Right lobe of liver (tissue), 6 donors: ENCODE measurements around the gene THAP7. TPM values are rescaled to one million over a fixed set of nuclear protein-coding genes. Genes with fewer than 3 reads are reported as not detected.
A peak's percentile ranks its signal among the peaks of the same experiment; 100 is the strongest.

Experiments used
- ATAC-seq, 4 donors: fragments of 200-7000 bp; cut with Tn5 transposase; one replicate each; pipeline ENCODE4 v1.9.1; 2020; ENCODE audit warnings: mild to moderate bottlenecking in 4 of 4, moderate library complexity in 4 of 4
- DNase-seq, 3 donors: peaks; one replicate each; pipeline ENCODE4 v3.0.0-alpha.2; 2020
- H3K27ac ChIP-seq, 3 donors: fragments of 200-600 bp; one replicate each; pipeline ENCODE4 v1.8.0; 2022
- H3K27me3 ChIP-seq, 2 donors: fragments of 200-600 bp; one replicate each; pipeline ENCODE4 v1.8.0; 2022
- H3K36me3 ChIP-seq, 4 donors: fragments of 200-600 bp; sonication (generic) in 1 of 4; one replicate each; pipeline versions ENCODE4 v1.5.1 to v1.8.0; 2017 to 2022; ENCODE audit warnings: control low read depth in 1 of 4
- H3K4me1 ChIP-seq, 4 donors: fragments of 200-600 bp; sonication (generic) in 1 of 4; one replicate each; pipeline versions ENCODE4 v1.5.1 to v1.8.0; 2017 to 2022; ENCODE audit warnings: control low read depth in 1 of 4
- H3K4me3 ChIP-seq, 3 donors: fragments of 200-600 bp; one replicate each; pipeline ENCODE4 v1.8.0; 2022
- H3K9me3 ChIP-seq, 4 donors: fragments of 200-600 bp; sonication (generic) in 1 of 4; one replicate each; pipeline versions ENCODE4 v1.5.1 to v1.8.0; 2017 to 2022; ENCODE audit warnings: control low read depth in 1 of 4
- CTCF ChIP-seq, 4 donors: fragments of 200-600 bp in 3 of 4; fragments of 450-650 bp in 1 of 4; IDR thresholded peaks; one replicate each; pipeline versions ENCODE4 v1.5.1 to v1.8.0; 2016 to 2022; ENCODE audit warnings: antibody characterized with exemption in 4 of 4, mild to moderate bottlenecking in 2 of 4
- POLR2A ChIP-seq: fragments of 450-650 bp; IDR thresholded peaks from one replicate; pipeline ENCODE4 v1.6.1; 2017; ENCODE audit warnings: antibody characterized with exemption, mild to moderate bottlenecking
- WGBS: methylation state at CpG from one replicate; pipeline ENCODE4 v1.1.6; 2018; ENCODE audit warnings: low coverage, low lambda C conversion rate; ENCODE audit not compliant: insufficient coverage; ENCODE audit errors: missing lambda C conversion rate; 5-methylcytosine and 5-hydroxymethylcytosine counted together
- intact Hi-C, 2 donors: fragments of 100-400 bp; cut with DNase I; formaldehyde crosslinking; loops; one replicate each; pipeline versions ENCODE4 v1.11.2 to v1.14.1; 2022
- total RNA-seq, 6 experiments: library from RNA; depleted of rRNA in 2 of 6; stranded (reverse); fragments of >200 nt in 2 of 6; fragmentation: NEBNext Ultra II Directional in 3 of 6; extraction: Animal tissue kit (Norgen Biotek cat#: 25700) in 3 of 6; gene quantifications; one replicate each; pipeline versions ENCODE4 v1.1.0 to v1.2.4, GENCODE V29; 2016 to 2023
- donor health status: DM: no; HTN: yes; CAD: no.
- donor health status: DM: no; HTN: no; CAD: no.
- donor health status: DM: no; HTN: no; CAD: no.
- donor health status: DM: no; HTN: yes; CAD: no.
- donor health status: DM: no; HTN: yes; CAD: no.

Gene THAP7
- total RNA-seq, 6 experiments from 2014 or later = 9.3 to 32.5 (median 15.6) TPM

GRCh38 chr22:21015466-21016006, 13.6 kb upstream of the THAP7 start:
- Histone ChIP-seq H3K4me3 (no peak overlapping the region), H3K36me3 (no peaks in the 10 kb centered on the region), H3K27ac (no peak overlapping the region), H3K4me1 (peaks cover 0 to 6% (median 0%) of the 10 kb centered on the region in 4 donors), H3K9me3 (no peaks in the 10 kb centered on the region), H3K27me3 (no peaks in the 10 kb centered on the region)
- intact Hi-C loops = no loop called here
- no peak for TF ChIP-seq CTCF (IDR thresholded peaks at IDR 0.05)
- no peak for TF ChIP-seq POLR2A
- no peak for DNase-seq
- no peak for ATAC-seq
- WGBS = 65% methylated on average over 4 of the region's 10 CpGs

- TF ChIP-seq CTCF (IDR thresholded peaks at IDR 0.05) (no peak), POLR2A (no peak)
- peak in 2 of 3 donors; percentile 18 to 52 for DNase-seq
- Histone ChIP-seq H3K4me3 (peak within 1 kb of the TSS; percentile 30 to 41 (median 33)), H3K4me1 (peaks cover 0 to 6% (median 0%) of the 10 kb centered on the region in 4 donors), H3K27me3 (no peaks in the 10 kb centered on the region), H3K27ac (peak within 1 kb of the TSS in 2 of 3 donors; percentile 67 to 68), H3K9me3 (no peaks in the 10 kb centered on the region), H3K36me3 (no peaks in the 10 kb centered on the region)
- peak; percentile 20 to 47 (median 38) for ATAC-seq
- 32% methylated on average over 10 of the region's 12 CpGs for WGBS
- intact Hi-C loops = no loop called here
Observed at GRCh38 chr22:21014726-21015465, 13.0 kb upstream of the THAP7 start, which contains the start of gene P2RX6. Gene P2RX6, plus strand, starts transcription at chr22:21015165. Its CDS starts 10 bp downstream, at chr22:21015175.

- no peaks in the 10 kb centered on the region for H3K9me3 ChIP-seq
- ATAC-seq = peak; percentile 85 to 94 (median 87)
- no peaks in the 10 kb centered on the region for H3K27me3 ChIP-seq
- peak; percentile 82 to 87 (median 85) for DNase-seq
- peak overlapping the region; percentile 30 to 41 (median 33) for H3K4me3 ChIP-seq
- peak overlapping the region in 1 of 3 donors; percentile 68 for H3K27ac ChIP-seq
- H3K4me1 ChIP-seq = peaks cover 0 to 6% (median 0%) of the 10 kb centered on the region in 4 donors
- TF ChIP-seq POLR2A = no peak
- TF ChIP-seq CTCF (IDR thresholded peaks at IDR 0.05) = no peak
- intact Hi-C loops = no loop called here
- H3K36me3 ChIP-seq = no peaks in the 10 kb centered on the region
- whole genome bisulfite sequencing = 4% methylated on average over 10 of the region's 40 CpGs
Observed at GRCh38 chr22:21014202-21014725, 12.3 kb upstream of the THAP7 start.

- peak overlapping the region in 2 of 3 donors; percentile 67 to 68 for H3K27ac ChIP-seq
Observed at GRCh38 chr22:21013657-21014201, 11.8 kb upstream of the THAP7 start.

More at GRCh38 chr22:21013657-21014201, 11.8 kb upstream of the THAP7 start:
- Histone ChIP-seq H3K4me1 (peaks cover 0 to 6% (median 0%) of the 10 kb centered on the region in 4 donors), H3K4me3 (peak overlapping the region; percentile 30 to 41 (median 33)), H3K36me3 (no peaks in the 10 kb centered on the region), H3K27me3 (no peaks in the 10 kb centered on the region), H3K9me3 (no peaks in the 10 kb centered on the region)
- ATAC-seq (no peak), DNase-seq (no peak)
- intact Hi-C loops = no loop called here
- TF ChIP-seq CTCF (IDR thresholded peaks at IDR 0.05) (no peak), POLR2A (no peak)
- WGBS = 20% methylated on average over 3 of the region's 24 CpGs
